HG03103 (cell line): ENCODE results near the gene ONECUT3.
A peak's percentile ranks its signal among the peaks of the same experiment; 100 is the strongest.
"Not testable (repeated sequence)": the region's sequence is repeated elsewhere in the genome, so short reads cannot be mapped to it uniquely, and the experiment has no call there.

Experiments
- ATAC-seq: cut with Tn5 transposase; IDR thresholded peaks from one replicate; pipeline ENCODE4 v1.9.1; 2021; ENCODE audit warnings: low read depth; ENCODE audit not compliant: unreplicated experiment

ONECUT3 gene

GRCh38 chr19:1789261-1790041 is 36.1 kb downstream of the ONECUT3 start:
- ATAC-seq: no peak

- ATAC-seq: no peak
Observed at GRCh38 chr19:1790054-1790792, 36.9 kb downstream of the ONECUT3 start.

- ATAC-seq: no peak
Observed at GRCh38 chr19:1791879-1792278, 38.6 kb downstream of the ONECUT3 start.

- no peak for ATAC-seq
Observed at GRCh38 chr19:1794424-1795172, 41.3 kb downstream of the ONECUT3 start.

- no peak for ATAC-seq
Observed at GRCh38 chr19:1796395-1797142, 43.3 kb downstream of the ONECUT3 start.

GRCh38 chr19:1797313-1797712 is 44.0 kb downstream of the ONECUT3 start:
- ATAC-seq: not testable (repeated sequence)

- ATAC-seq: no peak
Observed at GRCh38 chr19:1799695-1800342, 46.5 kb downstream of the ONECUT3 start.

GRCh38 chr19:1804858-1805257 is 51.6 kb downstream of the ONECUT3 start:
- ATAC-seq: no peak

- ATAC-seq: no peak
Observed at GRCh38 chr19:1805401-1806183, 52.3 kb downstream of the ONECUT3 start.

GRCh38 chr19:1806184-1807029 is 53.1 kb downstream of the ONECUT3 start:
- ATAC-seq: no peak

GRCh38 chr19:1807030-1807694 is 53.9 kb downstream of the ONECUT3 start:
- ATAC-seq: no peak

- no peak for ATAC-seq
Observed at GRCh38 chr19:1807695-1808394, 54.5 kb downstream of the ONECUT3 start.

- ATAC-seq: no peak
Observed at GRCh38 chr19:1808395-1808731, 55.1 kb downstream of the ONECUT3 start.

- ATAC-seq: no peak
Observed at GRCh38 chr19:1809678-1810077, 56.4 kb downstream of the ONECUT3 start.

- no peak for ATAC-seq
Observed at GRCh38 chr19:1810439-1811160, 57.3 kb downstream of the ONECUT3 start.

GRCh38 chr19:1811472-1811894 is 58.2 kb downstream of the ONECUT3 start:
- ATAC-seq: no peak

- peak; percentile 21 for ATAC-seq
Observed at GRCh38 chr19:1811942-1812425, 58.7 kb downstream of the ONECUT3 start, which contains the start of gene ATP8B3. Gene ATP8B3, minus strand, starts transcription at chr19:1812276. Its CDS starts 540 bp downstream, at chr19:1811736.
